SK-N-DZ (cell line): ENCODE data around the gene B9D2.

Source experiments
- DNase-seq: peaks from one replicate; pipeline ENCODE4 v3.0.0-alpha.2; 2015; ENCODE audit warnings: low spot score

The B9D2 gene

GRCh38 chr19:41309180-41310032 lies 54.5 kb downstream of the B9D2 start:
- no peak for DNase-seq

- peak; percentile 79 for DNase-seq
Observed at GRCh38 chr19:41308450-41309179, 55.3 kb downstream of the B9D2 start.

GRCh38 chr19:41307954-41308449 lies 55.9 kb downstream of the B9D2 start:
- DNase-seq, result no peak

DNA sequence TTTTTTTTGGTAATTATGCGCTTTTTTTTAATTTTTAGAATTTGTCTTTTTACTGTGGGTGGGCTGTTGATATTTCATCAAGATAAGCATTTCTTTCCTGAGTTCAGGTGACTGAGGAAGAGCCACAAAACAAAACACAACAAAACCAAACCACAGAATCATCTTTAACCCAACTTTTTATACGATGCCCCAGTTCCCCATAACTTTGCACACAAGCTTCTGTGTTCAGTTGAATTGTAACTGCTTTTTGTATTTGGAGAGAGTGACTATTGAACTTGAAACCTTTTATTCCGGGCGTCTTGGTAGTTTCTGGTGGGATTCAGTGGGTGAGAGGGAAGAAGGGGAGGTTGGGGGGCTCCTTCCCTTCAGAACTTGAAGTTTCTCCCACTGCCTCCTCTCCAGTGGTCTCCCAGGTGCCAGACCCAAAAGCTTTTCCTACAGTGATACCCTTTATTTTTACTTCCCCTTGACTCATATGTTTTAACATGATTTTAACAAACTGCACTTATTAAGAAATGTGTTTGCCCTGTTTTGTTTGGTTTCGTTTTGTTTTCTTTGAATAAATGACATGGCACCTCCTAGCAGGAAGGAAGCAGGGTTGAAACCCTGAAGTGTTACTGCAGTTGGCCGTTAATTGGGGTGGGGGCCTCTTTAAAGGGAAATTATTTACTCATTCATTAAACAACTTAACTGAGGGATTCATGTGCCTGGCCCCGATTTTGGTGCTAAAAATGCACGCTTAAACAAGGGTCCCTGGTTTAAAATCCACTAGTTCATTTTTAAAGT lies 56.7 kb downstream of the B9D2 start:
- DNase-seq, result no peak

- DNase-seq, result no peak
Observed at GRCh38 chr19:41305927-41306793, 57.8 kb downstream of the B9D2 start.

- DNase-seq, result no peak
Observed at GRCh38 chr19:41304706-41305483, 59.1 kb downstream of the B9D2 start.
